Ovary (tissue), 9 donors: ENCODE data around the gene KRTAP22-2. TPM values are rescaled to one million over a fixed set of nuclear protein-coding genes. Genes with fewer than 3 reads are reported as not detected.

Experiments
- DNase-seq, 5 donors: peaks; one replicate each; pipeline ENCODE4 v3.0.0-alpha.2; 2019 to 2020
- H3K27ac ChIP-seq, 2 donors: fragments of 200-600 bp; one replicate each; pipeline versions ENCODE4 v1.5.1 to v1.8.0; 2019 to 2022
- H3K27me3 ChIP-seq: fragments of 200-600 bp; one replicate; pipeline ENCODE4 v1.8.0; 2022
- H3K36me3 ChIP-seq: fragments of 200-600 bp; sonication (generic); one replicate; pipeline ENCODE4 v1.5.1; 2019
- H3K4me1 ChIP-seq: one replicate; pipeline ENCODE4 v1.8.1; 2013; ENCODE audit warnings: mild to moderate bottlenecking, moderate library complexity; ENCODE audit not compliant: insufficient read depth
- H3K4me3 ChIP-seq: fragments of 200-600 bp; sonication (generic); one replicate; pipeline ENCODE4 v1.5.1; 2017
- H3K9me3 ChIP-seq, 2 donors: fragments of 200-600 bp in 1 of 2; sonication (generic) in 1 of 2; one replicate each; pipeline versions ENCODE4 v1.5.1 to v1.8.1; 2013 to 2019; ENCODE audit warnings: mild to moderate bottlenecking in 1 of 2, moderate library complexity in 1 of 2
- EP300 ChIP-seq: sonication (generic); formaldehyde crosslinking; IDR thresholded peaks from one replicate; pipeline ENCODE4 v1.6.1; 2017; ENCODE audit warnings: antibody characterized with exemption
- POLR2A ChIP-seq: fragments of 450-650 bp; IDR thresholded peaks from one replicate; pipeline ENCODE4 v1.6.1; 2017; ENCODE audit warnings: antibody characterized with exemption, mild to moderate bottlenecking, moderate library complexity
- WGBS, 3 donors: extraction: QIAGEN DNeasy Blood & Tissue Kit in 1 of 3; methylation state at CpG; one replicate each; pipeline versions ENCODE4 v1.1.5 to v1.1.7; 2013 to 2017; 5-methylcytosine and 5-hydroxymethylcytosine counted together
- intact Hi-C, 4 donors: fragments of 100-400 bp; cut with DNase I; formaldehyde crosslinking; loops; one replicate each; pipeline versions ENCODE4 v1.11.0 to v1.15.1; 2022 to 2023
- polyA plus RNA-seq, 2 donors: library from polyadenylated mRNA; stranded (reverse); fragments of 200-250 nt in 1 of 2; fragments of 350-450 nt in 1 of 2; fragmentation: Illumina TruSeq in 1 of 2; extraction: RNeasy Lipid Tissue Mini Kit (QIAGEN cat#74804) in 1 of 2; gene quantifications; one replicate each; pipeline ENCODE4 v1.2.3, GENCODE V29; 2013 to 2014
- total RNA-seq, 7 donors: library from RNA; depleted of rRNA in 2 of 7; stranded (reverse); fragments of >200 nt in 2 of 7; fragmentation: NEBNext Ultra II Directional in 3 of 7; extraction: Animal tissue kit (Norgen Biotek cat#: 25700) in 3 of 7; gene quantifications; one replicate each; pipeline versions ENCODE4 v1.1.0 to v1.2.4, GENCODE V29; 2016 to 2023
- TF ChIP-seq, protein P1 (sequence below), 3 donors: fragments of 450-650 bp in 2 of 3; fragments of 200-600 bp in 1 of 3; IDR thresholded peaks; one replicate each; pipeline versions ENCODE4 v1.5.1 to v1.8.0; 2016 to 2022; ENCODE audit warnings: antibody characterized with exemption in 3 of 3, mild to moderate bottlenecking in 1 of 3
- donor health status: DM: no; HTN: no; CAD: no; lungs with moderate emphysema.
- donor health status: DM: no; HTN: no; CAD: no.
- donor health status: Bipolar disorder and iron deficiency.
- donor health status: DM: yes; HTN: yes; CAD: no.
- donor health status: DM: no; HTN: no; CAD: no.
- donor health status: DM: yes; HTN: yes; CAD: no.

Gene KRTAP22-2
- total and polyA plus RNA-seq, 9 donors: not detected

DNA sequence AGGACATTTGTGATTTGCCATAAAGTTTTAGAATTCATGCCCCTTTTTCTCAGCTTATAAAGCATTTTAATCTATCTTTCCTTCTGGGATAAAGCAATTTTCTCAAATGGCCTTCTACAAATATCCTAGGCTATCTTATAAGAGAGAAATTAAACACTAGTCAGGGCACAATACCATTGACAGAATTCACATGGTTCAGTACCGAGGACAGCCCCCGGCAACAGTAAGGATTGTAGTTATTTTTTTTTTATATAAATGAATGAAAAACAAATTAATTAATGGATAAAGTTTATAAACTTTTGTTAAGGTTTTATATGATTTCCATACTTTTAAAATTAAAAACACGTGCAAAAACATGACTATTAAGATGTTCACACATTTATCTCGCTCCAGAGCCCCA lies 37.9 kb upstream of the KRTAP22-2 start:
- Histone ChIP-seq H3K36me3 (no peaks in the 10 kb centered on the region), H3K4me3 (no peak overlapping the region), H3K27ac (no peak overlapping the region), H3K9me3 (no peaks in the 10 kb centered on the region), H3K4me1 (no peaks in the 10 kb centered on the region), H3K27me3 (no peaks in the 10 kb centered on the region)
- DNase-seq: no peak
- WGBS, 3 donors: 68 to 86% (median 85%) methylated on average over 4 of the region's 4 CpGs
- TF ChIP-seq EP300: no peak
- no peak for TF ChIP-seq POLR2A
- TF ChIP-seq, protein P1, sequence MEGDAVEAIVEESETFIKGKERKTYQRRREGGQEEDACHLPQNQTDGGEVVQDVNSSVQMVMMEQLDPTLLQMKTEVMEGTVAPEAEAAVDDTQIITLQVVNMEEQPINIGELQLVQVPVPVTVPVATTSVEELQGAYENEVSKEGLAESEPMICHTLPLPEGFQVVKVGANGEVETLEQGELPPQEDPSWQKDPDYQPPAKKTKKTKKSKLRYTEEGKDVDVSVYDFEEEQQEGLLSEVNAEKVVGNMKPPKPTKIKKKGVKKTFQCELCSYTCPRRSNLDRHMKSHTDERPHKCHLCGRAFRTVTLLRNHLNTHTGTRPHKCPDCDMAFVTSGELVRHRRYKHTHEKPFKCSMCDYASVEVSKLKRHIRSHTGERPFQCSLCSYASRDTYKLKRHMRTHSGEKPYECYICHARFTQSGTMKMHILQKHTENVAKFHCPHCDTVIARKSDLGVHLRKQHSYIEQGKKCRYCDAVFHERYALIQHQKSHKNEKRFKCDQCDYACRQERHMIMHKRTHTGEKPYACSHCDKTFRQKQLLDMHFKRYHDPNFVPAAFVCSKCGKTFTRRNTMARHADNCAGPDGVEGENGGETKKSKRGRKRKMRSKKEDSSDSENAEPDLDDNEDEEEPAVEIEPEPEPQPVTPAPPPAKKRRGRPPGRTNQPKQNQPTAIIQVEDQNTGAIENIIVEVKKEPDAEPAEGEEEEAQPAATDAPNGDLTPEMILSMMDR (IDR thresholded peaks at IDR 0.05): no peak
- intact Hi-C loops: no loop called here

DNA sequence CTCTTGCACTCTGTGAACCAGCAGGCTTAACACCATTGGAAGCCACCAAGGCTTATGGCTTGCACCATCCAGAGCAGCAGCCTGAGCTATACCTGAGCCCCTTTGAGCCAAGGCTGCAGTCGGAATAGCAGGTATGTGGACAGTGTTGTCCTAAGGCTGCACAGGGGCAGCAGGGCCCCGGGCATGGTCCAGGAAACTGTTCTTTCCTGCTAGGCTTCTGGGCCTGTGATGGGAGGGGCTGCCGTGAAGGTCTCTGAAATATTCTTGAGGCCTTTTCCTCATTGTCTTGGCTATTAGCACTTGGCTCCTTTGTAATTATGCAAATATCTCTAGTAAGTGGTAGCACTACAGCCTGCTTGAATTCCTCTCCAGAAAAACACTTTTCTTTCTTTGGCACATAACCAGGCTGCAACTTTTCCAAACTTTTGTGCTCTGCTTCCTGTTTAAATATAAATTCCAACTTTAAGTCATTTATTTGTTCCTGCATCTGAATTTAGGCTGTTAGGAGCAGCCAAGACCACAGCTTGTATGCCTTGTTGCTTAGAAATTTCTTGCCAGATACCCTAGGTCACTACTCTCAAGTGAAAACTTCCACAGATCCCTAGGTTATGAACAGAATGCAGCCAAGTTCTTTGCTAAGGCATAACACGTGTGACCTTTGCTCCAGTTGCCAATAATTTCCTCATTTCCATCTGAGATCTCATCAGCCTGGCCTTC lies 35.4 kb upstream of the KRTAP22-2 start:
- no peak overlapping the region for H3K4me3 ChIP-seq
- intact Hi-C loops: no loop called here
- 74 to 80% (median 75%) methylated on average over 4 of the region's 4 CpGs for WGBS, 3 donors
- no peak for DNase-seq
- no peak overlapping the region for H3K27ac ChIP-seq
- no peaks in the 10 kb centered on the region for H3K36me3 ChIP-seq
- no peaks in the 10 kb centered on the region for H3K9me3 ChIP-seq
- no peak for TF ChIP-seq POLR2A
- TF ChIP-seq EP300: no peak
- TF ChIP-seq, protein P1 (IDR thresholded peaks at IDR 0.05): no peak
- H3K4me1 ChIP-seq: no peaks in the 10 kb centered on the region
- no peaks in the 10 kb centered on the region for H3K27me3 ChIP-seq

DNA sequence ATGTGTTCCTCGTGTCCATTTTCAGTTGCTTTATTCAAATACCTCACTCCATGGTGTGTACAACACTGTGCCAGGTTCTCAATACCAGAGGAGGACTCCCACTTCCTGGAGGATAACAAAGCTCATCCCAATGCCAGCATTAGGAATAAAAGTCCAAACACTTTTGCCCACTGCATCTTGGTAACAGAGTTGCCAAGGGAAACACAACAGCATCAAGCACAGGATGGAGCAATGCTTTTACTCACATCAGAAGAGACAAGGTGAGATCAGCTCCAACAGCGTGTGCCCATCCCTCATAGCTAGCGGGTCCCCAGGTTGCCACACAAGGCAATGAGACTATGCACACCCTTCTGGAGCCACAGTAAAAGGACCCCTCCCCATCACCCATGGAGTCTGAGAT lies 33.2 kb upstream of the KRTAP22-2 start:
- H3K36me3 ChIP-seq: no peaks in the 10 kb centered on the region
- DNase-seq: no peak
- H3K4me1 ChIP-seq: no peaks in the 10 kb centered on the region
- H3K9me3 ChIP-seq: no peaks in the 10 kb centered on the region
- no peak overlapping the region for H3K4me3 ChIP-seq
- 84 to 93% (median 91%) methylated on average over 3 of the region's 3 CpGs for WGBS, 3 donors
- H3K27ac ChIP-seq: no peak overlapping the region
- intact Hi-C loops: no loop called here
- TF ChIP-seq POLR2A: no peak
- TF ChIP-seq EP300: no peak
- TF ChIP-seq, protein P1 (IDR thresholded peaks at IDR 0.05): no peak
- H3K27me3 ChIP-seq: no peaks in the 10 kb centered on the region

DNA sequence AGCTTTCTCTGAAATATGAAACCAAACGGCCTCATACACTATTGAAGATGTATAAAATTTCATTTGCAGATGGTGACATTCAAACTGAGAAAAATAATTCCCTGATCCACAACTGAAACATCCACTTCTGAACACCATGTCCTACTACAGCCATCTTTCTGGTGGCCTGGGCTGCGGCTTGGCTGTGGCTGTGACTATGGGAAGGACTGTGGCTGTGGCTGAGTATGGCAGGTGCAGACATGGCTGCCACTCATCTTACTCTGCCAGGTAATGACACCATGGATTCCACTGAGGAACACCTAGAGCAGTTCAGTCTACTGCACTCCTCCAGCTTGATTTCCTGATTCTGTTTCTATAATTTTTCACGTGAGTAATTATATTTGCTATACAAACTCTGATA lies 30.3 kb upstream of the KRTAP22-2 start, which contains the start of gene KRTAP20-4:
Gene KRTAP20-4, plus strand, starts transcription at position 106 of the 400 bp plus-strand sequence.
- no peaks in the 10 kb centered on the region for H3K9me3 ChIP-seq
- no peaks in the 10 kb centered on the region for H3K4me1 ChIP-seq
- no peak for DNase-seq
- no peak within 1 kb of the TSS for H3K4me3 ChIP-seq
- H3K27ac ChIP-seq: no peak within 1 kb of the TSS
- 68 to 78% (median 69%) methylated on average over 3 of the region's 3 CpGs for WGBS, 3 donors
- intact Hi-C loops: no loop called here
- H3K36me3 ChIP-seq: no peaks in the 10 kb centered on the region
- TF ChIP-seq, protein P1 (IDR thresholded peaks at IDR 0.05): no peak
- TF ChIP-seq POLR2A (no peak), EP300 (no peak)
- no peaks in the 10 kb centered on the region for H3K27me3 ChIP-seq
